ENCODE data around the gene CHRNA4.

Gene CHRNA4

GRCh38 chr20:63320041-63320511, 41.1 kb downstream of the CHRNA4 start:
- DNase-seq (ENCODE audit: low read depth): no peak

- DNase-seq (ENCODE audit: low read depth): no peak
Measured at GRCh38 chr20:63319164-63320040, 41.7 kb downstream of the CHRNA4 start.

GRCh38 chr20:63318391-63319163, 42.6 kb downstream of the CHRNA4 start:
- no peak for DNase-seq (ENCODE audit: low read depth)

- DNase-seq (ENCODE audit: low read depth): no peak
Measured at GRCh38 chr20:63317601-63318291, 43.4 kb downstream of the CHRNA4 start.

- no peak for DNase-seq (ENCODE audit: low read depth)
Measured at GRCh38 chr20:63317061-63317460, 44.1 kb downstream of the CHRNA4 start.

- DNase-seq (ENCODE audit: low read depth): no peak
Measured at GRCh38 chr20:63316502-63316921, 44.6 kb downstream of the CHRNA4 start.

GRCh38 chr20:63315731-63316491, 45.2 kb downstream of the CHRNA4 start:
- no peak for DNase-seq (ENCODE audit: low read depth)

- DNase-seq (ENCODE audit: low read depth): no peak
Measured at GRCh38 chr20:63315240-63315689, 45.9 kb downstream of the CHRNA4 start.

GRCh38 chr20:63314566-63315239, 46.4 kb downstream of the CHRNA4 start:
- no peak for DNase-seq (ENCODE audit: low read depth)

- DNase-seq (ENCODE audit: low read depth): no peak
Measured at GRCh38 chr20:63314015-63314471, 47.1 kb downstream of the CHRNA4 start.

GRCh38 chr20:63313349-63314014, 47.7 kb downstream of the CHRNA4 start:
- no peak for DNase-seq (ENCODE audit: low read depth)

- no peak for DNase-seq (ENCODE audit: low read depth)
Measured at GRCh38 chr20:63312690-63313348, 48.3 kb downstream of the CHRNA4 start.

- no peak for DNase-seq (ENCODE audit: low read depth)
Measured at GRCh38 chr20:63312273-63312672, 48.9 kb downstream of the CHRNA4 start.

GRCh38 chr20:63311833-63312243, 49.3 kb downstream of the CHRNA4 start:
- DNase-seq (ENCODE audit: low read depth): no peak

GRCh38 chr20:63311186-63311832, 49.8 kb downstream of the CHRNA4 start:
- DNase-seq (ENCODE audit: low read depth): no peak

- no peak for DNase-seq (ENCODE audit: low read depth)
Measured at GRCh38 chr20:63310265-63310991, 50.7 kb downstream of the CHRNA4 start.

GRCh38 chr20:63309261-63310071, 51.7 kb downstream of the CHRNA4 start:
- DNase-seq (ENCODE audit: low read depth): no peak

All from activated T-helper 9 cell treated with anti-CD3 and anti-CD28 coated beads, Interleukin-2, amount 50 U/mL, for 16 hours (primary cell).